Left ventricle myocardium inferior (tissue), 1 donor: Measurements from ENCODE around the gene TEX54. TPM values are rescaled to one million over a fixed set of nuclear protein-coding genes. Genes with fewer than 3 reads are reported as not detected.

ENCODE experiments used
- DNase-seq: peaks from one replicate; pipeline ENCODE4 v3.0.0-alpha.2; 2020
- H3K27ac ChIP-seq: fragments of 200-600 bp; replicated peaks from 2 replicates; pipeline ENCODE4 v1.8.0; 2021
- H3K27me3 ChIP-seq: fragments of 200-600 bp; 2 replicates; pipeline ENCODE4 v1.8.0; 2021; ENCODE audit warnings: low read depth
- H3K36me3 ChIP-seq: fragments of 200-600 bp; 2 replicates; pipeline ENCODE4 v1.8.0; 2021
- H3K4me1 ChIP-seq: fragments of 200-600 bp; 2 replicates; pipeline ENCODE4 v1.8.0; 2021
- H3K4me3 ChIP-seq: fragments of 200-600 bp; 2 replicates; pipeline ENCODE4 v1.8.0; 2021; ENCODE audit warnings: mild to moderate bottlenecking, moderate library complexity
- H3K9me3 ChIP-seq: fragments of 200-600 bp; replicated peaks from 2 replicates; pipeline ENCODE4 v1.8.0; 2021
- CTCF ChIP-seq: fragments of 200-600 bp; IDR thresholded peaks from 2 replicates; pipeline ENCODE4 v1.8.0; 2021; ENCODE audit warnings: antibody characterized with exemption, mild to moderate bottlenecking, borderline replicate concordance
- intact Hi-C: fragments of 100-400 bp; cut with micrococcal nuclease; formaldehyde crosslinking; loops from one replicate; pipeline ENCODE4 v1.11.0; 2022
- total RNA-seq: library from RNA; stranded (reverse); fragmentation: NEBNext Ultra II Directional; extraction: Animal tissue kit (Norgen Biotek cat#: 25700); gene quantifications from one replicate; pipeline ENCODE4 v1.2.1, GENCODE V29; 2021
- donor health status: DM: no; HTN: yes; CAD: no; lungs with severe emphysema.

Gene TEX54
- total RNA-seq, 1 donor from 2014 or later = not detected

DNA sequence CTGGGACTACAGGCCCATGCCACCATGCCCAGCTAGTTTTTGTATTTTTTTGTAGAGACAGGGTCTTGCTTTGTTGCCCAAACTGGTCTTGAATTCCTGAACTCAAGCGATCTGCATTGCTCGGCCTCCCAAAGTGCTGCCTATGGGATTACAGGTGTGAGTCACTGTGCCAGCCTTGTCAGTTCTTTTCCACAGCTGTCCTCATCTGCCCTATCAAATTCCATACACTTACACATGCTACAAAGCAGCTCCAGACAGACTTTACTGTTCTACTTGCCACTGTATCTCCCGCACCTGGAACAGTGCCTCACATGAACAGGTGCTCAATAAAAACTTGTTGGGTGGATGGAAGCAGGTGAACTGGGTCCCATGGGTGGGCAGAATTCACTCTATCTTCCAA lies 9.0 kb downstream of the TEX54 start:
- TF ChIP-seq CTCF = no peak
- no peak for DNase-seq
- H3K27me3 ChIP-seq = no peaks in the 10 kb centered on the region
- H3K36me3 ChIP-seq = peaks cover 100% of the 10 kb centered on the region
- peaks cover 10% of the 10 kb centered on the region for H3K4me1 ChIP-seq
- H3K9me3 ChIP-seq = no peaks in the 10 kb centered on the region
- intact Hi-C loops = no loop called here
- no peak overlapping the region for H3K4me3 ChIP-seq
- H3K27ac ChIP-seq = no peak overlapping the region

DNA sequence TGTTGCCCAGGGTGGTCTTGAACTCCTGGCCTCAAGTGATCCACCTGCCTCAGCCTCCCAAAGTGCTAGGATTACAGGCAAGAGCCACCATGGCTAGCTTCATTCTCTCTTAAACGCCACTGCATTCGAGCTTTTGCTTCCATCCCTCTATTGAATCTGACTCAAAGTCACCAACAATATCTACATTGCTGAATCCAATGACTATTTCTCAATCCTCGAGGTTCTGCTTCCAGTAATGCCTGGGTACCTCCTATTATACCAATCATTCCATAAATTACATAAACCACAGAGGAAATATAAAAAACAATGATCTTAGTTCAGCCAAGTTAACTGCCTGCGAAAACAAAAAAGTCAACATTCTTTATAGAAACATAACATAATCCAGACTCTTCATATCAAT lies 15.5 kb downstream of the TEX54 start:
- Histone ChIP-seq H3K36me3 (peaks cover 87% of the 10 kb centered on the region), H3K27ac (peak overlapping the region; percentile 11), H3K4me1 (no peaks in the 10 kb centered on the region), H3K9me3 (no peaks in the 10 kb centered on the region), H3K27me3 (no peaks in the 10 kb centered on the region), H3K4me3 (no peak overlapping the region)
- no peak for DNase-seq
- intact Hi-C loops = no loop called here
- no peak for TF ChIP-seq CTCF

DNA sequence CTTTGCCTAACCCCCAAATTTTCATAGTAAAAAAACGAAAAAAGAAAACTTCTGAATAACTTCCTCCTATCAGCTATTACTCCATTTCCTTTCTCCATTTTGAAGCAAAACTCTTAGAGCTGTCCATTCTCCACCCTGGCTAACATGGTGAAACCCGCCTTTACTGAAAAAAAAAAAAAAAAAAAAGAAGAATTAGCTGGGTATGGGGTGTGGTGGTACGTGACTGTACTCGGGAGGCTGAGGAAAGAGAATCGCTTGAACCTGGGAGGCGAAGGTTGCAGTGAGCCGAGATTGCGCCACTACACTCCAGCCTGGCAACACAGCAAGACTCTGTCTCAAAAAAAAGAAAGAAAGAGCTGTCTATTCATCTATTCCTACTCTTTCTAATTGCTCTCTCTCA lies 16.1 kb downstream of the TEX54 start:
- H3K4me3 ChIP-seq = no peak overlapping the region
- no peaks in the 10 kb centered on the region for H3K9me3 ChIP-seq
- no peaks in the 10 kb centered on the region for H3K27me3 ChIP-seq
- DNase-seq = no peak
- no peak for TF ChIP-seq CTCF
- peak overlapping the region; percentile 11 for H3K27ac ChIP-seq
- H3K4me1 ChIP-seq = no peaks in the 10 kb centered on the region
- peaks cover 81% of the 10 kb centered on the region for H3K36me3 ChIP-seq
- intact Hi-C loops = no loop called here

GRCh38 chr11:62811659-62812058 lies 21.0 kb downstream of the TEX54 start:
- Histone ChIP-seq H3K27ac (no peak overlapping the region), H3K4me1 (peaks cover 6% of the 10 kb centered on the region), H3K4me3 (no peak overlapping the region), H3K27me3 (no peaks in the 10 kb centered on the region), H3K36me3 (peaks cover 36% of the 10 kb centered on the region), H3K9me3 (no peaks in the 10 kb centered on the region)
- no peak for DNase-seq
- TF ChIP-seq CTCF = no peak
- intact Hi-C loops = no loop called here

- no peaks in the 10 kb centered on the region for H3K27me3 ChIP-seq
- TF ChIP-seq CTCF = no peak
- intact Hi-C loops = no loop called here
- H3K36me3 ChIP-seq = peaks cover 27% of the 10 kb centered on the region
- H3K27ac ChIP-seq = no peak overlapping the region
- no peak overlapping the region for H3K4me3 ChIP-seq
- DNase-seq = no peak
- H3K9me3 ChIP-seq = no peaks in the 10 kb centered on the region
- peaks cover 15% of the 10 kb centered on the region for H3K4me1 ChIP-seq
Observed at GRCh38 chr11:62810748-62811147, 21.9 kb downstream of the TEX54 start.
